ENCODE data around the gene FUT6.

The FUT6 gene

GRCh38 chr19:5793188-5793587, 46.3 kb downstream of the FUT6 start:
- ATAC-seq = no peak
- Mint-ChIP-seq H3K36me3 (ENCODE audit: low read depth) (peaks cover 22% of the 10 kb centered on the region), H3K27me3 (peaks cover 6% of the 10 kb centered on the region), H3K4me3 (no peak overlapping the region), H3K9me3 (no peaks in the 10 kb centered on the region), H3K4me1 (peaks cover 14% of the 10 kb centered on the region), H3K27ac (no peak overlapping the region)
- DNase-seq = no peak

DNA sequence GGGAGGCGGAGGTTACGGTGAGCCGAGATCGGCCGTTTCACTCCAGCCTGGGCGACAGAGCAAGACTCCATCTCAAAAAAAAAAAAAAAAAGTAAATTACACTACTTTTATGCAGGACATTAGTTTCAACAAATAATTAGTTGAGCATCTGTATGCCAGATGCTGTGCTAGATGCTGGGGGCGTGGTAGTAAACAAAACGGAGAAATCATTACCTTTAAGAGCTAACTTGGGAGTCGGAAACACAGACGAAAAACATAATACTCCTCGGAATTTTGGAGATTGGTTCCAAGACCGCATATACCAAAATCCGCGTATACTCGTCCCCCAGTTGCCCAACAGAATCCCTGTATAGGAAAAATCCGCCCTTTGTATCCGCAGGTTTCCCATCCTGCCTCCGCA, 47.3 kb downstream of the FUT6 start:
- no peak overlapping the region for H3K27ac Mint-ChIP-seq
- H3K4me1 Mint-ChIP-seq = peaks cover 14% of the 10 kb centered on the region
- H3K4me3 Mint-ChIP-seq = no peak overlapping the region
- peaks cover 6% of the 10 kb centered on the region for H3K27me3 Mint-ChIP-seq
- ATAC-seq (no peak), DNase-seq (no peak)
- H3K36me3 Mint-ChIP-seq (ENCODE audit: low read depth) = peaks cover 25% of the 10 kb centered on the region
- H3K9me3 Mint-ChIP-seq = no peaks in the 10 kb centered on the region

DNA sequence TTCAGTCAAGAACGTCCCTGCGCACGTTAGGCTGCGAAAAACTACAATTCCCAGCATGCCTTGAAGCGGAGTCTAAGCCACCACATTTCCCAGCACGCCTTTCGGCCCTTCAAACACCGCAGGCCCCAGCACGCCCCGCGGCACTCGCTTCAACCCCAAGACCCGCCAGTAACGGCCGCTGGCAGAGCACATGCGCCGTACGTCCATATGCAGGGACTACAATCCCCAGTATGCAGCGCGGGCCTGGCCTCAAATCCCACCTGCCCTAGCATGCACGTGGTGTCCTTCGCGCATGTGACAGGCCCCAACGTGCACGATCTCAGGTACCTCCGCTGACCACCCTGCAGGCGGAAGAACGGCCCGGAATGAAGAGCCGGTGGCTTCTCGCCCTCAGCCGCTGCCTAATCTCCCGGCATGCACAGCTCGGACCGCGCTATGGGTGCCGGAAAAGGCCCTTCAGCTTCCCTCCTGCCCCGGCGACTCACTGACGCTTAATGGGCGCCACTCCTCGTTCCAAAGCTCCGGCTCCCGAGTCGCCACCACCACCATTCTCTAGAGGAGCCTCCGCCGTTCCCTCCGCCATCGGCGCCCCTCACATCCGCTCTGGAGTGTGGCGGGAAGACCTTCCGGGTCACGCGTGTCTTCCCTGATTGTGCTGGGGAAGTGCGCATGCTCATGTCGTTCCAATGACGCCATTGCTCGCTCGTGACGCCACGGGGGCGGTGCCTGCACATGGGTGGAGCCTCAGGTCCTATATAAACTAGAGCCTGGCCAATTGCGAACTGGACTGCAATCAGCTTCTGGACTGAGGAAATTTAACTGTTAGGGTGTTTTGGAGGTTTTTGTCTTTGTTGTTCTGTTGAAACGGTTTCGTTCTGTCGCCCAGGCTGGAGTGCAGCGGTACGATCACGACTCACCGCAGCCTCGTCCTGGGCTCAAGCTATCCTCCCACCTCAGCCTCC, 48.7 kb downstream of the FUT6 start, which contains the start of gene DUS3L:
DUS3L (minus strand) TSS at position 605 of the 962 bp plus-strand sequence; CDS start at position 583, 22 bp downstream.
- H3K36me3 Mint-ChIP-seq (ENCODE audit: low read depth) = peaks cover 34% of the 10 kb centered on the region
- ATAC-seq = peak; percentile 98
- peak within 1 kb of the TSS; percentile 98 for H3K4me3 Mint-ChIP-seq
- DNase-seq = peak; percentile 98
- peak within 1 kb of the TSS; percentile 100 for H3K27ac Mint-ChIP-seq
- H3K4me1 Mint-ChIP-seq = peaks cover 14% of the 10 kb centered on the region
- H3K27me3 Mint-ChIP-seq = peaks cover 3% of the 10 kb centered on the region
- H3K9me3 Mint-ChIP-seq = no peaks in the 10 kb centered on the region

DNA sequence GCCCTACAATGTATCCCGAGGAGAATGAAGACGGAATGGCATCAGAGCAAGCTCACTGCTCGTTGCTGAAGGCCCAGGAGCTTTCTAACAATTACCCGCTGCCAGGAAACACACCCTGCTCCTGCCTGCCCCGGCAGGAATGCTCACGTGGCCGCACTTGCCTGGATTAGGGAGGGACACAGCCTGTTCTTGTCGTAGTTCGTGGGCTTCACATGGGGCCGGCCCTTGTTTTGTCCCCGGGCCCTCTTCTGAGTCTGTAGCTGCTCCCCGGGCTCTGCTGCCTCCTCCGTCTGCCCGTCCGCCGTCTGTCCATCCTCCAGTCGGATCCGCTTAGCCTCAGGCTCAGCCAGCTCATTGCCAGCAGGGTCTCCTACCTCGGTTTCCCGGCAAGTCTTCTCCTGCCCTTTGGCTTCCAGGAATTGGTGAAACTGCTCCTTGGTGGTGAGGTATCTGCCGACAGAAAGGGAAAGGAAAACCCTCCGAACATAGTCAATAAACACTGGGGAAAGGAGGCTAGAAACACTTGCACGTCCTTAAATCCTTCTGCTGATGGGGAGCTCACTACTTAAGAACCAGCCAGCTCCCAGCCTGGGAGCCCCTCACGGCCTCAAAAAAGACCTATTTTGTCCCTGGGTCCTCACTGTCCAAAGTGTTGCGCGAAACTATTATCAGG, 49.5 kb downstream of the FUT6 start:
- peak overlapping the region; percentile 98 for H3K4me3 Mint-ChIP-seq
- DNase-seq = no peak
- no peaks in the 10 kb centered on the region for H3K9me3 Mint-ChIP-seq
- peak overlapping the region; percentile 100 for H3K27ac Mint-ChIP-seq
- H3K27me3 Mint-ChIP-seq = peaks cover 3% of the 10 kb centered on the region
- peaks cover 14% of the 10 kb centered on the region for H3K4me1 Mint-ChIP-seq
- no peak for ATAC-seq
- H3K36me3 Mint-ChIP-seq (ENCODE audit: low read depth) = peaks cover 37% of the 10 kb centered on the region

DNA sequence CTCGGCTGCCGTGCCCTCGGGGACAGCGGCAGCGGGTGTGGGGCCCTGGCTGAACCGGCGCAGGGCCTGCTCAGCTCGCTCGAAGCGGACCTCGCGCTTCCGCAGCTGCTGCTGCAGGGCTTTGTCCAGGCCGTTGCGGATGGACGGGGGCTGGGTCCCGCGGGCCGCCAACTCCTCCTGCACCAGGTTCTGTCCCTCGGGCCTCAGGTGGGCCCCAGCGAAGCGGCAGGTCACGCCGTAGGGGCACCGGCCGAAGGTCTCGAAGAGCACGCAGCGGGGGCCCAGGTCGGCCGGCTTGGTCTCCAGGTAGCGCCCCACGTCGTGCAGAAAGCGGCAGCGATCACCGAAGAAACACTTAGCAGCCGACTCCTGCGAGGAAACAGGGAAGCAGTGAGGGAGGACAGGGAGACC, 50.1 kb downstream of the FUT6 start:
- Mint-ChIP-seq H3K36me3 (ENCODE audit: low read depth) (peaks cover 37% of the 10 kb centered on the region), H3K4me3 (peak overlapping the region; percentile 98), H3K27ac (no peak overlapping the region), H3K9me3 (no peaks in the 10 kb centered on the region), H3K27me3 (peaks cover 3% of the 10 kb centered on the region), H3K4me1 (peaks cover 14% of the 10 kb centered on the region)
- DNase-seq (no peak), ATAC-seq (no peak)

DNA sequence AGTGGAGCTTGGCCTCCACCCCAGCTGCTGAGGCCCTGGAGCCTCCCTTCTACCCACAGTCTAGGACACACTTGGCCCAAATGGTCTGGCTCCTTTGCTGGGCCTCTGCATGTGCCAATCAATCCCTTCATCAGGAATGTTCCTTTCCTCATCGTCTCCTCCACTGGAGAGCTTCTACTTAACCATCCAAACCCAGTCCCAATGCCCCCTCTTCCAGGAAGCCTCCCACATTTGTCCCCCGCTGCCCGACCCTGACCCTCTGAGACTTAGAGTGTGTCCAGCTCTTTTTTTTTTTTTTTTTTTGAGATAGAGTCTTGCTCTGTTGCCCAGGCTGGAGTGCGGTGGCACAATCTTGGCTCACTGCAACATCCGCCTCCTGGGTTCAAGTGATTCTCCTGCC, 51.1 kb downstream of the FUT6 start:
- Mint-ChIP-seq H3K27me3 (peaks cover 3% of the 10 kb centered on the region), H3K36me3 (ENCODE audit: low read depth) (peaks cover 37% of the 10 kb centered on the region), H3K4me3 (no peak overlapping the region), H3K4me1 (peaks cover 13% of the 10 kb centered on the region), H3K9me3 (no peaks in the 10 kb centered on the region), H3K27ac (no peak overlapping the region)
- no peak for DNase-seq
- no peak for ATAC-seq

DNA sequence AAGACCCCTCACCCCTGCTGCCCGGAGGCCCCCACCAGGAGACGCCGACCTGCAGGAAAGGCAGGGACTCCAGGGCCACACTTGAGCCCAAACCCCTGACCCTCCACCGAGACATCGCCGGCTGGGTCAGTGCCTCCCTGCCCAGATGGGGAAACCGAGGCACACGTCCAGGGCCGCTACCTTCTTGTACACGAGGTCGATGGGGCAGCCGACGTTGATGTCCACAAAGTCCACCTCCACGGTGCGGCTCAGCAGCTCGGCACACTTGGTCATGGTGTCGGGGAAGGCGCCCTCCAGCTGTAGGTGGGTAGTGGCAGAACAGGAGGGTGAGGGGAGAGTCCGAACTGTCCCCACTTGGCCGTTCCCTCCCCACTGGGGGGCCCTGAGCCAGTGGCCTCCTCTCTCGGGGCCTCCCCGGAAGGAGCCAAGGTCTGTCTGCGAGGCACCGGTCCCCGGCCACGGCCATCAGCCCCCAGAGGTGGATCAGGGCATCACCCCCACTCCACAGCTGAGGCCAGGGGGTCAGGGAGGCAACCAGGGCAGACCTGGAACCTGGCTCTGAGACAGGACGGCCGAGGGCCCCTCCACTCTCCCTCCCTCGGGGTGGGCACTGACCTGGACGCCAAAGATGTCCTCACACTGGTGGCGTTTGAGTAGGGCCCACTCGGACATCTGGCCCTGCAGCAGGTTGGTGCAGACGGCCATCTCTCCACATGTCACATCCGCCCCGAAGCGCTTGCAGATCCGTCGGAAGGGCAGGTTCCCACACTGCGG, 51.9 kb downstream of the FUT6 start:
- no peak overlapping the region for H3K27ac Mint-ChIP-seq

GRCh38 chr19:5786593-5787408, 52.7 kb downstream of the FUT6 start:
- H3K9me3 Mint-ChIP-seq = no peaks in the 10 kb centered on the region
- no peak overlapping the region for H3K27ac Mint-ChIP-seq
- peaks cover 37% of the 10 kb centered on the region for H3K36me3 Mint-ChIP-seq (ENCODE audit: low read depth)
- no peak overlapping the region for H3K4me3 Mint-ChIP-seq
- no peak for DNase-seq
- peaks cover 13% of the 10 kb centered on the region for H3K4me1 Mint-ChIP-seq
- H3K27me3 Mint-ChIP-seq = peaks cover 3% of the 10 kb centered on the region
- no peak for ATAC-seq

More for the DNA sequence above, 51.9 kb downstream of the FUT6 start:
- DNase-seq = no peak
- no peaks in the 10 kb centered on the region for H3K9me3 Mint-ChIP-seq
- H3K36me3 Mint-ChIP-seq (ENCODE audit: low read depth) = peaks cover 37% of the 10 kb centered on the region
- no peak overlapping the region for H3K4me3 Mint-ChIP-seq
- no peak for ATAC-seq
- H3K4me1 Mint-ChIP-seq = peaks cover 13% of the 10 kb centered on the region
- peaks cover 3% of the 10 kb centered on the region for H3K27me3 Mint-ChIP-seq

- DNase-seq = no peak
- no peak overlapping the region for H3K4me3 Mint-ChIP-seq
- ATAC-seq = no peak
- H3K9me3 Mint-ChIP-seq = no peaks in the 10 kb centered on the region
- H3K4me1 Mint-ChIP-seq = peaks cover 5% of the 10 kb centered on the region
- H3K36me3 Mint-ChIP-seq (ENCODE audit: low read depth) = peaks cover 31% of the 10 kb centered on the region
- H3K27ac Mint-ChIP-seq = no peak overlapping the region
- H3K27me3 Mint-ChIP-seq = no peaks in the 10 kb centered on the region
Observed at GRCh38 chr19:5785423-5785822, 54.1 kb downstream of the FUT6 start.

DNA sequence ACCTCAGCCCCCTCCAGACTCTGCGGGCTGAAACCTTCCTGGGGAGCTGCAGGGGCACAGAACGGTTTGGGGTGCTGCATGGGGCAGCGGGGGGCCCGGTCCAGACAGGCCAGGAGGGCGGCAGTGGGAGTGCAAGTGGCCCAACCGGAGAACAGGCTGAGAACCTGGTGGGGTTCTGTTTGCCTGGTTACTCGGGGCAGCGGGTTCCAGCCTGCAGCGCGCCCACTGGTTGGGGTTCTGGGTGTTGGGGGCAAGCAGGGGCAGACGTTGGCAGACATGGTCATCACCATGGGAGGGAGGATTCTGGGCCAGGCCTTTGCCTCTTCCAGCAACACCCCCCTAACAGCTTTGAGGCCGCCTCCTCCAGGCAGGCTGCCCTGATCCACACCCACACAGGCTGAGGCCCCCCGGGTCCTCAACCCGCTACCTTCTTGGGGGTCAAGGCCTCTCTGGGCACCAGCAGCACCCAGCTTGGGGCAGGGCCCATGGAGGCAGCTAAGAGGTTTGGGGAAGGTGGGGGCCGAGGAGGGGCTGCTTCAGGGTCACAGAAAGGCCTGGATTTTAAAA, 54.8 kb downstream of the FUT6 start, which contains the start of gene PRR22:
PRR22 (minus strand) TSS at position 166 of the 567 bp plus-strand sequence; CDS start at position 80, 86 bp downstream.
- Mint-ChIP-seq H3K36me3 (ENCODE audit: low read depth) (peaks cover 25% of the 10 kb centered on the region), H3K9me3 (no peaks in the 10 kb centered on the region), H3K27ac (no peak within 1 kb of the TSS), H3K4me3 (no peak within 1 kb of the TSS), H3K4me1 (no peaks in the 10 kb centered on the region), H3K27me3 (no peaks in the 10 kb centered on the region)
- no peak for DNase-seq
- ATAC-seq = no peak

- Mint-ChIP-seq H3K9me3 (no peaks in the 10 kb centered on the region), H3K27ac (no peak overlapping the region), H3K4me3 (no peak overlapping the region), H3K27me3 (no peaks in the 10 kb centered on the region), H3K36me3 (ENCODE audit: low read depth) (peaks cover 16% of the 10 kb centered on the region), H3K4me1 (no peaks in the 10 kb centered on the region)
- ATAC-seq (no peak), DNase-seq (no peak)
Observed at GRCh38 chr19:5782945-5783919, 56.3 kb downstream of the FUT6 start.

DNA sequence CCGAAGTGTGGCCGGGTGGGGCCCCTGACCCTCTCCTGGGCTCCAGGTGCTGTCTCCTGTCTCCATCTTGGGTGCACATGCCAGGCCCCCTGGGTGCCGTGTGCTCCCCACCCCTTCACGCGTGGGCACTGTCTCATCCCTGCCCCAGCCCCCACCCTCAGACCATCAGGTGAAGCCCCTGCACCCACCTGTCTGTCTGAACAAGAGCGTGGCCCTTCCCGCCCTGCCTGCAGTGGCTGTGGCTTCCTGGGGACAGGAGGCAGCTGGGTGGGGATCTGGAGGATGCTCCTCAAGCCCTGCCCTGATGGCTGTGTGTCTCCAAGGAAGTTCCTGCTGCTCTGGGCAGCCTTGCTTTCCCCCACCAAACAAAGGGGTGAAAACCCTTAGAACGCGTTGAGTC, 57.2 kb downstream of the FUT6 start:
- no peak for ATAC-seq
- H3K9me3 Mint-ChIP-seq = no peaks in the 10 kb centered on the region
- no peak for DNase-seq
- H3K4me1 Mint-ChIP-seq = no peaks in the 10 kb centered on the region
- peaks cover 12% of the 10 kb centered on the region for H3K36me3 Mint-ChIP-seq (ENCODE audit: low read depth)
- H3K27ac Mint-ChIP-seq = no peak overlapping the region
- no peaks in the 10 kb centered on the region for H3K27me3 Mint-ChIP-seq
- no peak overlapping the region for H3K4me3 Mint-ChIP-seq
